LNCAP (cell line): ENCODE data around the gene DOCK9.

Experiments used
- TF ChIP-seq, protein P1 (sequence below): fragments of 450-650 bp; IDR thresholded peaks from 2 replicates; pipeline ENCODE4 v1.5.1; 2017; ENCODE audit warnings: mild to moderate bottlenecking

DOCK9 gene

DNA sequence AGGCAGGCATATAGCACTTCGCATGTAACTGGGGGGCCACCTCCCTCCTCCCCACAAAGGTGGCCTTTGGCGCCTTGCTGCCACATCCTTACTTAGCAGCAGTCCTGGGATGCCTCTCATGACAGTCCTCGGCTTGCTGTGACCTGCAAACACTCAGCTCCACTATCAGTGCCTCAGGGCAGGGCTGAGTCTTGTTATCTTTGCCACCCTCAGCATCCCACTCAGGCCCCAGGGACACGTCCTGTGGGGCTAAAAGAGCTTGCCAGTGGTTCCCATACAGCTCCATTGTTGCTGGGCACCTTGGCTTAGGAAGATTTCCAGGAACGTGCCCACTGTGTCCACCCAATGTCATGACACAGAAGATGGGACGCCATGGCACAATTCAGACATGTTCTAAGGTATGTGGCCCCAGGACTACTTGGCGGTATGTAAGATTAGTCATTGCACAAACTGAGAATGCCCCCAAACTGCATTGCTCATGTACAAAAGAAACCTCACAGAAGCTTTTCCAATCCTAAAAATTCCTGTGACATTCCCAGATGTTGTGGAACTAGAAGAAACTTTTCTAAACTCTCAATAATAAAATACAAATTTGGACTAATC lies 16.3 kb downstream of the DOCK9 start:
- TF ChIP-seq, protein P1, sequence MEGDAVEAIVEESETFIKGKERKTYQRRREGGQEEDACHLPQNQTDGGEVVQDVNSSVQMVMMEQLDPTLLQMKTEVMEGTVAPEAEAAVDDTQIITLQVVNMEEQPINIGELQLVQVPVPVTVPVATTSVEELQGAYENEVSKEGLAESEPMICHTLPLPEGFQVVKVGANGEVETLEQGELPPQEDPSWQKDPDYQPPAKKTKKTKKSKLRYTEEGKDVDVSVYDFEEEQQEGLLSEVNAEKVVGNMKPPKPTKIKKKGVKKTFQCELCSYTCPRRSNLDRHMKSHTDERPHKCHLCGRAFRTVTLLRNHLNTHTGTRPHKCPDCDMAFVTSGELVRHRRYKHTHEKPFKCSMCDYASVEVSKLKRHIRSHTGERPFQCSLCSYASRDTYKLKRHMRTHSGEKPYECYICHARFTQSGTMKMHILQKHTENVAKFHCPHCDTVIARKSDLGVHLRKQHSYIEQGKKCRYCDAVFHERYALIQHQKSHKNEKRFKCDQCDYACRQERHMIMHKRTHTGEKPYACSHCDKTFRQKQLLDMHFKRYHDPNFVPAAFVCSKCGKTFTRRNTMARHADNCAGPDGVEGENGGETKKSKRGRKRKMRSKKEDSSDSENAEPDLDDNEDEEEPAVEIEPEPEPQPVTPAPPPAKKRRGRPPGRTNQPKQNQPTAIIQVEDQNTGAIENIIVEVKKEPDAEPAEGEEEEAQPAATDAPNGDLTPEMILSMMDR = no peak

DNA sequence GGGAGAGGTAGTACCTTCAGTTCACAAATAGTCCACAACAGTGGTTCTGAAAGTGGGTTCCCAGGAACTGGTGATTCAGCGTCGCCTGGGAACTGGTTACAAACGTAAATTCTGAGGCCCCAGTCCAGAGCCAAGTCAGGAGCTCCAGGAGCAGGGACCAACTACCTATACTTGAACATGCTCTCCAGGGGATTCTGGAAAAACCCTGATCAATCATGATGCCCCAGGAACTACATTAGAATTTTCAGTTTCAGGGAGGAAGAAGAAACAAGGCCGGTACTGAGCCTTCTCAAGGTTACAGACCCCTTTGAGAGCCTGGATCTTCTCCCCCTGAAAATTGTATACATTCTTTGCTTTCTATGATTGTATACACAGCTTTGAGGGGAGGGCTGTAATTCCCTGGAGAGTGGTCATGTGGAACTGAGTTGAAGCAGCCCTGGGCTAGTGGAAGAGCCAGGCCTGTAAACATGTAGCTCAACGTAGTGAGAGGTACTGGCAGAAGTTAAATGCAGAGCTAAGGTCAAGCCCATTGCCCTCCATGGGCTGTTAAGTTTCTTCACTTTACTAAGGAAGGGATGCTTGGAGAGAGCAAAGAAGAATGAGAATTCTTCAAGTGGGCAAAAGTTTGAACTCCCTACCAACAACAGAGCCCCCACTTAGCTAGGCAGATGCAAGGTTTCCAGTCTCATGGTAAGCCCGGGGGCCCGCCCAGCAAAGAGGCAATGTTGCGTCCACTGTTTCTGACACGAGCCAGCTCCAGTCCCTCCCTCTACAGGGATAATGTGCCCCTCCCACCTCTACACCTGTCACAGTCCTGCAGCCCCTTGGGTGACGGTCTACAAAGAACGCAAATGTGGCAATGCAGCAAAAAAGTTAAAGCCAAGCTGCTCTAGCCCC lies 17.0 kb downstream of the DOCK9 start:
- TF ChIP-seq, protein P1 = no peak

DNA sequence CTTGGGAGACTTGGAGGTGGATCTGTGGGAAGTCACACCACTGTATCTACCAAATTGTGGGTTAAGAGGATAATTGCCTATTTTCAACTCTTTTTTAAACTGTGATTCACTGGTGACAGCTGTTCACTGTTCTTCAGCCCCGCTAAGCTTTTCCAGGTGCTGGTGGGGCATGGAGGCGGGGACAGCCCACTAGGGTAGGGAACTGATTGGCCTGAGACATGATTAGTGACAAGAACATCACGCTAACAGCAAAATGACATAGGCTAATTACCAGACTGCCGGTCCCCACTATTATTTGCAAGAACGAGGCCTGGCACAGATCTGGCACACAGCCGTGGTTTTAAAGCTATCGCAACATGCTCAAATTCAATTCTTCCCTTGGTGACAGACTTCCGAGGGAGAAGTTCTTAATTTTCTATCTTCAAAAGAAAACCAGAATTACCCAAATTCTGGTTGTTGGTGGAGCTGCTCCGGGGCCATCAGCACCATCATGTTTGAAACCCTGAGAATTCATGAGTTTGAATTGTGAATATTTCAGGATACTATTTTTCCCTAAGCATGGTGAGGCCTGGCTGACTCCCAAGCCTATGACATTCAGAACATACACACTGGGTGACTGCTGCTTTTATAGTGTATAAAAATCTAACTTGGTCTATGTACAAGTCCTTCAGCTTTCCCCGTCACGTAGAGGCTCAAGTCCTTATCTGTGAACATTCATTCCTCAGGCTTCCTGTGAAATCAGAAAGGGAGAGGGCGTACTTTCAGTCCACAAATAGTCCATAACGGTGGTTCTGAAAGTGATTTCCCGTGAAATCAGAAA lies 17.9 kb downstream of the DOCK9 start:
- TF ChIP-seq, protein P1 = no peak

- TF ChIP-seq, protein P1 = no peak
These were observed 18.6 kb downstream of the DOCK9 start for GRCh38 chr13:98959291-98959690.

GRCh38 chr13:98958443-98958794 lies 19.4 kb downstream of the DOCK9 start:
- TF ChIP-seq, protein P1 = no peak

DNA sequence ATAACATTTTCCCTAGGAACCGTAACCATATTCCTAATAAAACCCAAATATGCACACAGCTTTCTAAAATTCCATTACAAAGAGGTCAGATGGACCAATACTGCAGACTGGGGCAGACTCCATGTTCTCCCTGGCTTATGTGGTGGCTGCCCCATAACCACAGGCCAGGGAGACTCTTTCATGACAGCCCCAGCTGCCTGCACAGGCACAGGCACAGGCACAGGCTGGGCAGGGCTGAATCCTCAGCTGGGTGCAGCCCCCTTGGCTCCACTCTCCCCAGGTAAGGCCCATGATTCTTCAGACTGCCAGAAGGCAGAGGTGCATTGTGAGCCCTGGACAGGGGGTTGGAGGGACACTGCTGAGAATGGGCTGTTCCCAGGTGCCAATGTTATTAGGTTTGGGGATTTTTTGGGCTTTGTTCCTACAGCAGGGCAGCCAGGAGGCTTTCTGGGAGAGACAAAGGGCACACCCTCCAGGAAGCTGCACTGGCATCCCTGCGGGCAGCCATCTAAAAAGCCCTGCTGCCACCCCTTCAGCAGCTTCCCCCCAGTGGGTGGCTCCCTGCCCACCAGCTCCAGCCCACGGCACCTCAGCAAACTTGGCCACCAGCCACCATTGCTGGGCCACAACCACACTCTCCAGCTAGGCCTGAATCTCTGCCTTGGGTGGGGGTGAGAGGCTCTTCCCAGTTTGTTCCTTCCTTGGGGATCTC lies 20.0 kb downstream of the DOCK9 start:
- TF ChIP-seq, protein P1 = no peak

DNA sequence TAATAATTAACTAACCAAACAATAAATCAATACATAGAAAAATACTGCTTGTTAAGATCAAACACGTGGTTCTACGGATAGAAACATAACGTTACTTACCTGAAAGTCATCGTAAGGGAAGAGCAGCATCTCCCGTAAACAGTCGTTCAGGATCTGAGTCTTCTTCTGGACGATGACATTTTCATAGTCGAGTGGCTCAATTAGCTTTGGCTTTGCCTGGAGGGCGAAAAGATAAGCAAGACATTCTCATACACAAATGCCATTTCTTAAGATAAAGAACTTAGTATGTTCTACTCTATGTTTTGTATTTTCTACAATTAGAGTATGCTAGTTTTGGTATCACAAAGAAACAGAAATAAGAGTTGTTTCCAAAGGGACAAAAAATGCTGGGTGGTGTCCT lies 22.5 kb downstream of the DOCK9 start:
- TF ChIP-seq, protein P1 = no peak
